H1 (cell line): Measurements from ENCODE around the gene NFYA. TPM values are rescaled to one million over a fixed set of nuclear protein-coding genes. Genes with fewer than 3 reads are reported as not detected.

Source experiments
- CTCF ChIA-PET: fragments of 300-600 bp; sonication (Branson Sonifier 250); formaldehyde crosslinking; loops from one replicate; lab custom pipeline; 2021; ENCODE audit not compliant: partially characterized antibody; lab: Charles Lee
- POLR2A ChIA-PET: fragments of 300-600 bp; sonication (Branson Sonifier 250); formaldehyde crosslinking; loops from one replicate; lab custom pipeline; 2021; ENCODE audit warnings: inconsistent platforms; ENCODE audit not compliant: partially characterized antibody; lab: Charles Lee
- DNase-seq, 2 experiments: peaks; one replicate each; pipeline versions ENCODE4 v3.0.0 to v3.0.0-alpha.2; 2010 to 2022; ENCODE audit warnings: low spot score in 2 of 2, low read depth in 1 of 2, mixed read lengths in 1 of 2
- FAIRE-seq: peaks from 2 replicates; lab custom pipeline; 2011; peaks lifted over from hg19 to GRCh38; lab: Jason Lieb, UNC
- H2AFZ ChIP-seq: 2 replicates; pipeline ENCODE4 v1.8.1; 2012; ENCODE audit warnings: low read length, inconsistent platforms
- H2AK5ac ChIP-seq: 2 replicates; pipeline ENCODE4 v1.6.1; 2013; ENCODE audit warnings: low read depth, low read length
- H2BK120ac ChIP-seq: replicated peaks from 2 replicates; pipeline ENCODE3; 2013; ENCODE audit warnings: low read depth, low read length, inconsistent platforms
- H2BK12ac ChIP-seq: 2 replicates; pipeline ENCODE4 v1.6.1; 2013; ENCODE audit warnings: low read depth, low read length
- H2BK15ac ChIP-seq: 2 replicates; pipeline ENCODE4 v1.6.1; 2013; ENCODE audit warnings: low read length
- H2BK20ac ChIP-seq: 2 replicates; pipeline ENCODE4 v1.6.1; 2013; ENCODE audit warnings: low read length
- H2BK5ac ChIP-seq: 2 replicates; pipeline ENCODE4 v1.6.1; 2013; ENCODE audit warnings: low read depth, low read length
- H3K14ac ChIP-seq: 2 replicates; pipeline ENCODE4 v1.6.1; 2013; ENCODE audit warnings: inconsistent platforms; ENCODE audit not compliant: insufficient read length
- H3K18ac ChIP-seq: 2 replicates; pipeline ENCODE4 v1.6.1; 2013; ENCODE audit warnings: low read length; ENCODE audit errors: extremely low read depth
- H3K23ac ChIP-seq: 2 replicates; pipeline ENCODE4 v1.6.1; 2013; ENCODE audit warnings: inconsistent platforms; ENCODE audit not compliant: insufficient read length
- H3K23me2 ChIP-seq: 2 replicates; pipeline ENCODE4 v1.6.1; 2013; ENCODE audit warnings: low read depth, low read length
- H3K27ac ChIP-seq: 2 replicates; pipeline ENCODE4 v1.6.1; 2011; ENCODE audit warnings: low read depth, low read length, inconsistent platforms
- H3K27me3 ChIP-seq, 4 experiments: replicated peaks in 1 of 4; 1 replicate in 1 of 4; 2 replicates in 3 of 4; pipeline versions ENCODE4 v1.6.1 to v1.8.1; 2011 to 2013; ENCODE audit warnings: low read length in 3 of 4, mild to moderate bottlenecking in 3 of 4, inconsistent platforms in 2 of 4, mixed read lengths in 2 of 4, moderate library complexity in 1 of 4; ENCODE audit not compliant: control insufficient read depth in 3 of 4, insufficient read depth in 3 of 4; ENCODE audit errors: extremely low read depth in 1 of 4
- H3K36me3 ChIP-seq, 4 experiments: 2 replicates each; pipeline versions ENCODE4 v1.6.1 to v1.8.1; 2011 to 2013; ENCODE audit warnings: mild to moderate bottlenecking in 4 of 4, low read length in 3 of 4, moderate library complexity in 2 of 4, control low read depth in 1 of 4, inconsistent platforms in 1 of 4; ENCODE audit not compliant: insufficient read depth in 4 of 4, control insufficient read depth in 2 of 4
- H3K4ac ChIP-seq: replicated peaks from 2 replicates; pipeline ENCODE3; 2013; ENCODE audit warnings: low read length, low read depth, mixed read lengths, inconsistent platforms; ENCODE audit not compliant: insufficient read length
- H3K4me1 ChIP-seq, 4 experiments: replicated peaks in 1 of 4; 1 replicate in 1 of 4; 2 replicates in 3 of 4; pipeline versions ENCODE4 v1.6.1 to v1.8.1; 2011 to 2013; ENCODE audit warnings: low read length in 3 of 4, inconsistent platforms in 2 of 4, mixed read lengths in 1 of 4; ENCODE audit not compliant: insufficient read depth in 4 of 4, control insufficient read depth in 3 of 4
- H3K4me2 ChIP-seq, 2 experiments: 2 replicates each; pipeline versions ENCODE4 v1.6.1 to v1.8.1; 2011 to 2013; ENCODE audit warnings: low read depth in 2 of 2, low read length in 2 of 2, control low read depth in 1 of 2, inconsistent platforms in 1 of 2, mild to moderate bottlenecking in 1 of 2; ENCODE audit not compliant: insufficient read depth in 1 of 2
- H3K4me3 ChIP-seq, 4 experiments: fragments of 200-600, 300-600 bp in 1 of 4; sonication (generic), shearing (Covaris generic), sonication (Bioruptor Twin) in 1 of 4; 2 replicates each; pipeline versions ENCODE4 v1.5.1 to v1.8.1; 2011 to 2016; ENCODE audit warnings: low read length in 4 of 4, low read depth in 3 of 4, control low read depth in 2 of 4, inconsistent platforms in 2 of 4, mild to moderate bottlenecking in 2 of 4, mixed read lengths in 1 of 4, moderate library complexity in 1 of 4; ENCODE audit not compliant: insufficient read depth in 2 of 4; ENCODE audit errors: extremely low read depth in 1 of 4
- H3K56ac ChIP-seq: replicated peaks from 2 replicates; pipeline ENCODE3; 2013; ENCODE audit warnings: low read depth, mild to moderate bottlenecking, mixed read lengths, low read length, inconsistent platforms; ENCODE audit not compliant: insufficient read length
- H3K79me1 ChIP-seq: 2 replicates; pipeline ENCODE4 v1.6.1; 2013; ENCODE audit warnings: low read depth, low read length, control low read depth
- H3K79me2 ChIP-seq, 2 experiments: 2 replicates each; pipeline versions ENCODE4 v1.6.1 to v1.8.1; 2012 to 2013; ENCODE audit warnings: low read length in 2 of 2, mild to moderate bottlenecking in 2 of 2, inconsistent platforms in 1 of 2; ENCODE audit not compliant: insufficient read depth in 2 of 2, control insufficient read depth in 1 of 2
- H3K9ac ChIP-seq, 4 experiments: replicated peaks in 1 of 4; 1 replicate in 1 of 4; 2 replicates in 3 of 4; pipeline versions ENCODE4 v1.6.1 to v1.8.1; 2011 to 2013; ENCODE audit warnings: low read depth in 3 of 4, low read length in 3 of 4, control low read depth in 2 of 4, mild to moderate bottlenecking in 2 of 4, moderate library complexity in 2 of 4, inconsistent platforms in 1 of 4; ENCODE audit errors: extremely low read depth in 1 of 4
- H3K9me3 ChIP-seq, 2 experiments: 2 replicates each; pipeline versions ENCODE4 v1.6.1 to v1.8.1; 2012 to 2013; ENCODE audit warnings: mild to moderate bottlenecking in 2 of 2, moderate library complexity in 2 of 2, control low read depth in 1 of 2, inconsistent platforms in 1 of 2, low read depth in 1 of 2, low read length in 1 of 2, mixed read lengths in 1 of 2; ENCODE audit not compliant: insufficient read depth in 2 of 2
- H4K20me1 ChIP-seq, 2 experiments: replicated peaks in 1 of 2; 2 replicates each; pipeline versions ENCODE3 to v1.8.1; 2011 to 2013; ENCODE audit warnings: inconsistent platforms in 2 of 2, low read length in 2 of 2, mild to moderate bottlenecking in 1 of 2; ENCODE audit not compliant: insufficient read depth in 2 of 2, control insufficient read depth in 1 of 2
- H4K5ac ChIP-seq: 2 replicates; pipeline ENCODE4 v1.6.1; 2013; ENCODE audit warnings: low read length, low read depth, mixed read lengths, inconsistent platforms; ENCODE audit not compliant: insufficient read length
- H4K8ac ChIP-seq: 2 replicates; pipeline ENCODE4 v1.8.0; 2013; ENCODE audit warnings: mild to moderate bottlenecking, moderate library complexity, low read length, inconsistent platforms; ENCODE audit not compliant: insufficient read depth; ENCODE audit errors: extremely low read depth
- H4K91ac ChIP-seq: replicated peaks from 2 replicates; pipeline ENCODE3; 2013; ENCODE audit warnings: low read length, mixed read lengths, inconsistent platforms; ENCODE audit not compliant: insufficient read length
- ASH2L ChIP-seq: fragments of 200-600, 300-600 bp; sonication (generic); IDR thresholded peaks from one replicate; pipeline ENCODE4 v1.7.1; 2017; ENCODE audit warnings: low read length
- BACH1 ChIP-seq: IDR thresholded peaks from 2 replicates; pipeline ENCODE4 v1.6.1; 2012; ENCODE audit warnings: low read length, improper control_type of control experiment
- BRCA1 ChIP-seq: IDR thresholded peaks from 2 replicates; pipeline ENCODE4 v1.6.1; 2012; ENCODE audit warnings: low read depth, low read length, improper control_type of control experiment
- EZH2 ChIP-seq: fragments of 200-600 bp; sonication (generic); IDR thresholded peaks from 2 replicates; pipeline ENCODE4 v1.7.1; 2012; ENCODE audit warnings: low read depth, mild to moderate bottlenecking, moderate library complexity, low read length, inconsistent platforms; ENCODE audit not compliant: severe bottlenecking
- SP4 ChIP-seq: IDR thresholded peaks from 2 replicates; pipeline ENCODE4 v1.6.1; 2012; ENCODE audit warnings: low read length, inconsistent platforms
- WGBS, 2 experiments: shearing (Covaris generic) in 1 of 2; methylation state at CpG; one replicate each; pipeline versions ENCODE4 v1.1.6 to v1.1.7; 2013 to 2015; ENCODE audit warnings: low lambda C conversion rate in 2 of 2, mixed read lengths in 2 of 2, inconsistent platforms in 1 of 2, low coverage in 1 of 2, missing lambda C conversion rate in 1 of 2; ENCODE audit not compliant: insufficient replicate concordance in 2 of 2, insufficient coverage in 1 of 2, insufficient read length in 1 of 2; ENCODE audit errors: extremely low coverage in 1 of 2, missing lambda C conversion rate in 1 of 2; 5-methylcytosine and 5-hydroxymethylcytosine counted together
- polyA plus RNA-seq, 7 experiments: library from polyadenylated mRNA; depleted of rRNA in 3 of 7; stranded (reverse) in 5 of 7; unstranded in 2 of 7; fragments of >200 nt in 5 of 7; fragments of 200-250 nt in 2 of 7; gene quantifications; 1 replicate in 5 of 7; 2 replicates in 1 of 7; 4 replicates in 1 of 7; pipeline versions ENCODE4 v1.2.1 to v1.2.3, GENCODE V29; 2011 to 2013; ENCODE audit warnings: missing spikeins in 2 of 7, mixed read lengths in 2 of 7
- total RNA-seq: library from RNA; stranded (reverse); fragmentation: NEBNext Ultra II Directional; extraction: Animal tissue kit (Norgen Biotek cat#: 25700); gene quantifications from 2 replicates; pipeline ENCODE4 v1.2.1, GENCODE V29; 2021

NFYA gene
- total and polyA plus RNA-seq, 2 of the 8 experiments (the other 6 are each of a cell fraction or from before 2014, with no cell fraction given), result 19.8 to 33.7 TPM

DNA sequence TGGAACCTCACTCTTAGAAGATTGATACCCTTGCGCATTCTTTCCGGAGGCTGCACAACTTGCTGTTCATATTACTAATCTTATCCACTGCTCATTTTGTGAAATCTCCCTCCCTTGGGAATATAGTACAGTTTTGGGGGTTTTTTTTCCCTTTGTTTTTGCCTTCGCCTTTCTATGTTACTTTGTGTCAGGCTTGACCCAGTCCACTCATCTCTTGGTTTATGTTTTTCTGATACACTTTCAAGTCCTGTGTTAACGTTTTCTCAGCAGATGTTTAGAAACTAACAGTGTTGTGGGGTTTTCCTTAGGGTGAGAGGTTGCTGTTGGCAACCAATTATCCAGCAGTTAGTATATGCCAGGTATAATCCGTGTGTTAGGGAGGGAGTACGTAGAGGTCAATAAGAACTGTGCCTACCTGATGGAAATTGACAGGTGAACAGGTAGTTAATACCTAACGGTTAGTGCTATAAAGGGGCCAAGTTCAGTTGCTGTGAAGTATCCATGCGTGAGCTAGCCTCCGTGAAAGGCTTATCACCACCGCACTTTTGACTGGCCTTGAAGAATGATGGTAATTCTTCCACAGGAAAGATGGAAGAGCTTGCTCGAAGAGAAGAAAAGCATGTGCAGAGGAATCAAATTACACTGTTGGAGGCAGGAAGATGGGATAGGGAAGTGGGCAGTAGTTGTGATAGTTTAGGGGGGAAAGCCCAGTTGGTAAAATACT, 1.4 kb downstream of the NFYA start:
- Histone ChIP-seq H2BK5ac (peak overlapping the region; percentile 47; the same call in 1 of the 2 replicates), H3K4me2 (peak overlapping the region; percentile 89 to 98), H2AFZ (no peak overlapping the region), H3K36me3 (peaks cover 1 to 17% (median 4%) of the 10 kb centered on the region in 4 experiments; a peak in 5 of 8 replicates), H3K18ac (peak overlapping the region; percentile 25), H4K20me1 (peaks cover 0 to 7% of the 10 kb centered on the region in 2 experiments), H3K23ac (no peak overlapping the region), H2BK120ac (no peak overlapping the region), H2BK15ac (no peak overlapping the region), H4K8ac (no peak overlapping the region), H2BK12ac (peak overlapping the region; percentile 56), H3K14ac (no peak overlapping the region), H3K9me3 (no peaks in the 10 kb centered on the region), H4K5ac (no peak overlapping the region), H3K4ac (peak overlapping the region; percentile 61), H3K4me3 (peak overlapping the region; percentile 83 to 96 (median 92)), H3K56ac (peak overlapping the region; percentile 17), H4K91ac (peak overlapping the region; percentile 67), H2AK5ac (no peak overlapping the region), H3K27me3 (no peaks in the 10 kb centered on the region), H3K23me2 (peaks cover 11% of the 10 kb centered on the region), H3K79me2 (peaks cover 40 to 55% of the 10 kb centered on the region in 2 experiments), H3K79me1 (no peaks in the 10 kb centered on the region; the same call in 1 of the 2 replicates), H3K27ac (peak overlapping the region; percentile 96), H2BK20ac (no peak overlapping the region), H3K9ac (peak overlapping the region; percentile 38 to 92 (median 81)), H3K4me1 (peaks cover 2 to 5% (median 4%) of the 10 kb centered on the region in 4 experiments; a peak in 3 of 7 replicates)
- no peak for TF ChIP-seq EZH2
- TF ChIP-seq BACH1, result no peak
- TF ChIP-seq SP4, result no peak
- TF ChIP-seq ASH2L, result peak; percentile 9
- no peak for TF ChIP-seq BRCA1
- 13% methylated on average over 11 of the region's 11 CpGs; no CpG with 5 or more reads in 1 of the 2 experiments for WGBS, 2 experiments
- DNase-seq, result no peak
- ChIA-PET POLR2A (interaction anchor here (0.7 to 1.4 kb wide), 4 partner anchors 10 to 126 kb away, joined by 3 to 4 read pairs (median 3); no protein-coding TSS in a partner anchor), CTCF (no interaction called here)
- FAIRE-seq, result peak; percentile 58
